HEK293 (cell line): ENCODE data around the gene RUFY1.
"Not testable (repeated sequence)": the region's sequence is repeated elsewhere in the genome, so short reads cannot be mapped to it uniquely, and the experiment has no call there.

Experiments
- ATF2 ChIP-seq: fragments of 450-650 bp; formaldehyde crosslinking; IDR thresholded peaks from 2 replicates; pipeline ENCODE4 v1.5.1; 2016; ENCODE audit warnings: missing biosample characterization, missing genetic modification characterization, low read depth
- CTCF ChIP-seq: fragments of 450-650 bp; formaldehyde crosslinking; IDR thresholded peaks from 2 replicates; pipeline ENCODE4 v1.5.1; 2016; ENCODE audit warnings: missing biosample characterization, missing genetic modification characterization
- SALL2 ChIP-seq: fragments of 450-650 bp; formaldehyde crosslinking; IDR thresholded peaks from 2 replicates; pipeline ENCODE4 v1.5.0; 2017; ENCODE audit warnings: missing biosample characterization, mild to moderate bottlenecking, missing genetic modification characterization, borderline replicate concordance
- ZNF280C ChIP-seq: fragments of 450-650 bp; formaldehyde crosslinking; IDR thresholded peaks from 2 replicates; pipeline ENCODE4 v1.5.1; 2016; ENCODE audit warnings: missing biosample characterization, missing genetic modification characterization
- ZNF549 ChIP-seq: fragments of 450-650 bp; IDR thresholded peaks from 2 replicates; pipeline ENCODE4 v1.5.1; 2018; ENCODE audit warnings: missing biosample characterization, missing genetic modification characterization, mild to moderate bottlenecking, inconsistent platforms, moderate library complexity
- ZSCAN16 ChIP-seq: fragments of 450-650 bp; formaldehyde crosslinking; IDR thresholded peaks from 2 replicates; pipeline ENCODE4 v1.5.1; 2016; ENCODE audit warnings: missing biosample characterization, missing genetic modification characterization
- ZSCAN18 ChIP-seq: fragments of 450-650 bp; formaldehyde crosslinking; IDR thresholded peaks from 2 replicates; pipeline ENCODE4 v1.5.1; 2016; ENCODE audit warnings: missing biosample characterization, missing genetic modification characterization
- ZSCAN23 ChIP-seq: fragments of 450-650 bp; formaldehyde crosslinking; IDR thresholded peaks from 2 replicates; pipeline ENCODE4 v1.5.1; 2016; ENCODE audit warnings: missing biosample characterization, missing genetic modification characterization

- TF ChIP-seq CTCF; ZSCAN23 (tag by site-specific recombination); SALL2 (tag by site-specific recombination); ZNF549 (tag by site-specific recombination); ZSCAN18; ZSCAN16 (tag by site-specific recombination); ZNF280C; ATF2 (tag by site-specific recombination): not testable (repeated sequence)
Measured at GRCh38 chr5:179658179-179658856, 108.0 kb downstream of the RUFY1 start.
